Kidney epithelial cell (primary cell): ENCODE data around the gene DPP4. TPM values are rescaled to one million over a fixed set of nuclear protein-coding genes. Genes with fewer than 3 reads are reported as not detected.

Experiments used
- DNase-seq: peaks from one replicate; pipeline ENCODE4 v3.0.0-alpha.2; 2010; ENCODE audit warnings: low read depth
- H3K27me3 ChIP-seq: 2 replicates; pipeline ENCODE4 v1.6.0; 2011; ENCODE audit warnings: low read length; ENCODE audit not compliant: control insufficient read depth, insufficient read depth
- H3K36me3 ChIP-seq: 2 replicates; pipeline ENCODE4 v1.5.1; 2011; ENCODE audit warnings: low read length; ENCODE audit not compliant: control insufficient read depth, insufficient read depth
- H3K4me3 ChIP-seq: 2 replicates; pipeline ENCODE4 v1.5.1; 2011; ENCODE audit warnings: low read depth, mild to moderate bottlenecking, control low read depth, low read length
- total RNA-seq: library from RNA; depleted of rRNA; stranded (reverse); fragments of >200 nt; gene quantifications from 2 replicates; pipeline ENCODE4 v1.2.3, GENCODE V29; 2015
- TF ChIP-seq, protein P1 (sequence below): IDR thresholded peaks from 2 replicates; pipeline ENCODE4 v1.5.1; 2011; ENCODE audit warnings: mild to moderate bottlenecking, moderate library complexity, low read length, control low read depth, inconsistent platforms; ENCODE audit not compliant: insufficient read depth, poor library complexity, severe bottlenecking

DPP4 gene
- total RNA-seq, 1 donor from 2014 or later, result 61.6 TPM

DNA sequence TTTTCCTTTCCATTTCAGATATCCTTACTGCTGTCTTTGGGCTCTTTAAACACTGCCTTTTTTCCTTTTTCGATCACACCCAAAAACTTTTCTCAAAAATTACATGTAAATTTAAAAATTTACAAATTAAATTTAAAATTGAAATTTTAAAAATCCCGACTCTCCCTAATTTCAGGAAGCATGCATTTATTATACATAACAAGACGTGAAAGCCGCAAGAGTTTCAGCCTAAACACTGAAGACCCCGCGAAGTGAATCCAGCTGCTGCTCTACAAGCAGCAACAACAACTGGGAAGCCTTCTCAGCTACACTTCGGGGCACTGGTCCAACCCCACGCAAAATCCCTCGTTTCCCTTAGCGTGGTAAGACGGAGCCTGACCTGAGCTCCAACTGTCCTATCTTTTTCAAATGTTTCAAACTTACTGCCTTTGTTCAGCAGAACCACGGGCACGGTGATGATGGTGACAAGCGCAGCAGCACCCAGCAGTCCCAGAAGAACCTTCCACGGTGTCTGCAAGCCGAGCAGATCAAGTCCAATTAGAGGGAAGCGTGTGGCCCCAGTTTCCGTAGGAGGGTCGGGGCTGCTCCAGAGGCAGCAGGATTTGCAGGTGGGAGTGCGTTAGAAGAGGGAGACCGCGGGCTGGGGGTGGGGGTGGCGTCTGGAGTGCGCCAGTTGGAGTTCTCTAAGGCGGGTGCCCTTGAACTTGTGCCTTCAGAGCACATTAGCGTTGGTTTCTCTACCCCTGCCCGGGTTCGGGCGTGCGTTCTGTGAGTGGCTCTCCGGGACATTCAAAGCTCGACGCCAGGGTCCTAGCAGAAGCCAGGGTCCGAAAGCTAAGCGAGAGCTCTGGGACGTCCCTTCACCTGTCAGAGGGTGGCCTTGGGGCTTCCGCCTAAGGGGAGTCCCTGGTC lies 783 bp downstream of the DPP4 start:
- DNase-seq, result no peak
- no peaks in the 10 kb centered on the region for H3K36me3 ChIP-seq
- peak overlapping the region; percentile 65 for H3K4me3 ChIP-seq
- H3K27me3 ChIP-seq, result no peaks in the 10 kb centered on the region
- TF ChIP-seq, protein P1, sequence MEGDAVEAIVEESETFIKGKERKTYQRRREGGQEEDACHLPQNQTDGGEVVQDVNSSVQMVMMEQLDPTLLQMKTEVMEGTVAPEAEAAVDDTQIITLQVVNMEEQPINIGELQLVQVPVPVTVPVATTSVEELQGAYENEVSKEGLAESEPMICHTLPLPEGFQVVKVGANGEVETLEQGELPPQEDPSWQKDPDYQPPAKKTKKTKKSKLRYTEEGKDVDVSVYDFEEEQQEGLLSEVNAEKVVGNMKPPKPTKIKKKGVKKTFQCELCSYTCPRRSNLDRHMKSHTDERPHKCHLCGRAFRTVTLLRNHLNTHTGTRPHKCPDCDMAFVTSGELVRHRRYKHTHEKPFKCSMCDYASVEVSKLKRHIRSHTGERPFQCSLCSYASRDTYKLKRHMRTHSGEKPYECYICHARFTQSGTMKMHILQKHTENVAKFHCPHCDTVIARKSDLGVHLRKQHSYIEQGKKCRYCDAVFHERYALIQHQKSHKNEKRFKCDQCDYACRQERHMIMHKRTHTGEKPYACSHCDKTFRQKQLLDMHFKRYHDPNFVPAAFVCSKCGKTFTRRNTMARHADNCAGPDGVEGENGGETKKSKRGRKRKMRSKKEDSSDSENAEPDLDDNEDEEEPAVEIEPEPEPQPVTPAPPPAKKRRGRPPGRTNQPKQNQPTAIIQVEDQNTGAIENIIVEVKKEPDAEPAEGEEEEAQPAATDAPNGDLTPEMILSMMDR, result no peak

GRCh38 chr2:162072181-162072702 lies 1.8 kb downstream of the DPP4 start:
- peak overlapping the region; percentile 65 for H3K4me3 ChIP-seq
- DNase-seq, result no peak

GRCh38 chr2:162071001-162071400 lies 3.0 kb downstream of the DPP4 start:
- H3K4me3 ChIP-seq, result no peak overlapping the region
- no peaks in the 10 kb centered on the region for H3K36me3 ChIP-seq
- H3K27me3 ChIP-seq, result no peaks in the 10 kb centered on the region
- no peak for DNase-seq
- TF ChIP-seq, protein P1, result no peak

More at GRCh38 chr2:162072181-162072702, 1.8 kb downstream of the DPP4 start:
- Histone ChIP-seq H3K36me3 (no peaks in the 10 kb centered on the region), H3K27me3 (no peaks in the 10 kb centered on the region)
- TF ChIP-seq, protein P1, result no peak

GRCh38 chr2:162070228-162070936 lies 3.6 kb downstream of the DPP4 start:
- no peaks in the 10 kb centered on the region for H3K27me3 ChIP-seq
- DNase-seq, result no peak
- no peak overlapping the region for H3K4me3 ChIP-seq
- TF ChIP-seq, protein P1, result no peak
- H3K36me3 ChIP-seq, result no peaks in the 10 kb centered on the region

DNA sequence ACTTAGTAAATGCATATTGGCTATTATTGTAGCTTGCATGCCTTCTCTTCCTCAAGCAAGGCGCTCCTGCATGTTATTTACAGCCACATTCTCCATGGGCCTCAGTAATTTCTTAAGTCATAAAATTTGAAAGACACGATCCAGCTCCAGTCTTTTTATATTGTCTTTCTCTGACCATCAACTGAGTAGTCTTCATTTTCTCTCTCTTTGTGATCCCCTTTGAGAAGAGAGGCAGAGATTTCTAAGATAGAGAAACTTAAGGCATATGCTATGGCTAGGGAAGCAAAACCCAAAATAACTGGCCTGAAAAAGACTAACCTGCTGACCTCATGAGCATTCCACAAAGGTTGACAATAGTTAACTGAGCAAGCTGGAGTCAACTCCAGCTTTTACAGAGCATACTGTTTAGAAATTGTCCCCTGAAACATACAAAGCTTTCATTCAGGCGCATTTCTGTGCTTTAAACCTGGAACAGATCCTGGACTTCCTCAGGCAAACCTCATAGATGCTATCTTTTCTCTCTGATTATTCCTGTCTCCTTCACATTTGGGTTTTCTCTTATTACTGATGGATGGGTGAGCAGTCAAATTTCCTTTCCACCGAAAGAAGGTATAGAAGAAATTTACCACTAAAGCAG lies 4.6 kb downstream of the DPP4 start:
- DNase-seq, result no peak
- Histone ChIP-seq H3K36me3 (no peaks in the 10 kb centered on the region), H3K27me3 (no peaks in the 10 kb centered on the region), H3K4me3 (no peak overlapping the region)
- TF ChIP-seq, protein P1, result no peak
